Endometrial microvascular endothelial cells (primary cell): Measurements from ENCODE around the gene DDX18. TPM values are rescaled to one million over a fixed set of nuclear protein-coding genes. Genes with fewer than 3 reads are reported as not detected.

Experiments
- in situ Hi-C: cut with HindIII; loops from 2 replicates; pipeline ENCODE4 v1.10.0; 2017; ENCODE audit warnings: low sequenced_read_pairs, low pct_unique_long_range_greater_than_20kb; ENCODE audit errors: inconsistent ontology term
- total RNA-seq: library from RNA; depleted of rRNA; stranded (reverse); fragments of >200 nt; gene quantifications from one replicate; pipeline ENCODE4 v1.2.3, GENCODE V29; 2015; ENCODE audit errors: inconsistent ontology term

The DDX18 gene
- total RNA-seq, 1 donor from 2014 or later: 49.9 TPM

DNA sequence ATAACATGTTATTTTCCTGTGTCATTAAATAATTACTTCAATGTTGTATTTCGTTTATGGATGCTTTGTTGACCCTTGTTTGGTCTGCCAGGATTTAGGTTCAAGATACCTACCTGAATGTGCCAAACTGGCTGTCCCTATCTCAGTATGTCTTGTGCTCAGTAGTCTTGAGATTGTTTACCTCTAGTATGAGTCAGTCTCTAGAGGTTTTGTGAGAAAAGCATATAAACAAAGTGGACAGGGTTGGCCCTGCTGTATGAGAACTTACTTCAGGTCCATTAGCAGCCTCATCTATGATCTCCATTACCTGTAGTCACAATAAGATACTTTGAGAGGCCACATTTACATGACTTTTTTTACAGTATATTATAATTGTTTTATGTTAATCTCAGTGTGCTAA is 17.8 kb downstream of the DDX18 start:
- in situ Hi-C loops: loop anchor here (25.0 kb wide), 1 partner anchor 155 kb away; no protein-coding TSS in a partner anchor

- in situ Hi-C loops: loop anchor here (25.0 kb wide), 1 partner anchor 154 kb away; no protein-coding TSS in a partner anchor
These were observed 18.6 kb downstream of the DDX18 start for GRCh38 chr2:117832905-117833613.

DNA sequence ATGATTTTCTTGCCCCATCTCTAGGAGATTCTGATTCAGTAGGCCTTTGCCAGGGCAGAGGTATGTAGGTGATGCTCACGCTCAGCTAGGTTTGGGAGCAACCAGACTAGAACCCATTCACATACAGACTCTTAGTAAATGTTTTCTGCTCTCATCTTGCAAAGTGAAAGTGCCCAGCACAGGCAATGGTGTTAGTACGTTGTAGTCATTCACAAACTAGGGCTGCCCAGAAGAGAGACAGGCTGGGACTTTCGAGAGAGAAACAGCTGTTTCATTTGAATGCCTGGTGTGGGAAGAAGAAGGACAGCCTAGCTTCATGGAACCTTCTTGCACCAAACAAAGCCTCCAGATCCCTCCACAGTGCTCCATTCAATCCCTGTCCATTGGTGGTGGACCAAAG is 19.4 kb downstream of the DDX18 start:
- in situ Hi-C loops: loop anchor here (25.0 kb wide), 1 partner anchor 153 kb away; no protein-coding TSS in a partner anchor

GRCh38 chr2:117834992-117835391 is 20.5 kb downstream of the DDX18 start:
- in situ Hi-C loops: loop anchor here (25.0 kb wide), 1 partner anchor 152 kb away; no protein-coding TSS in a partner anchor

GRCh38 chr2:117835990-117836760 is 21.7 kb downstream of the DDX18 start:
- in situ Hi-C loops: loop anchor here (25.0 kb wide), 1 partner anchor 151 kb away; no protein-coding TSS in a partner anchor

- in situ Hi-C loops: loop anchor here (25.0 kb wide), 1 partner anchor 142 kb away; no protein-coding TSS in a partner anchor
These were observed 30.8 kb downstream of the DDX18 start for GRCh38 chr2:117845304-117845703.

DNA sequence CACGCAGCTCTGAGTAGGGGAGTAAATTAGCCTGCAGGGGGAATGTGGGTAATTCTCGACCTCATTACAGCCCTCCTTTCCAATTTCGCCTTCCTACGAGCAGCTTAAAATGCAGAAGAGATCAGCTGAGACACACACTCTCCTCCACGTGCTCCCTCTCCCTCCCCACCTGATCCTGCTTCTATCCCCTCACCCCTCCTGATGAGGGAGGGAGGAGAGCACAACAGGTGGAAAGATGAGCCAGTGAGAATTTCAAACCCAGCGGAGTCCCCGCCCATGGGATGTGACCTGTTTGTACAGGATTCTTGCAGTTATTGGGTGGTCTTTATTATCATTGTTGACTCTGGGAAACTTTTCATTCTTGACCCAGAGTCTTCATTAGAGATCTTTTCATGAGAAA is 35.5 kb downstream of the DDX18 start:
- in situ Hi-C loops: no loop called here

DNA sequence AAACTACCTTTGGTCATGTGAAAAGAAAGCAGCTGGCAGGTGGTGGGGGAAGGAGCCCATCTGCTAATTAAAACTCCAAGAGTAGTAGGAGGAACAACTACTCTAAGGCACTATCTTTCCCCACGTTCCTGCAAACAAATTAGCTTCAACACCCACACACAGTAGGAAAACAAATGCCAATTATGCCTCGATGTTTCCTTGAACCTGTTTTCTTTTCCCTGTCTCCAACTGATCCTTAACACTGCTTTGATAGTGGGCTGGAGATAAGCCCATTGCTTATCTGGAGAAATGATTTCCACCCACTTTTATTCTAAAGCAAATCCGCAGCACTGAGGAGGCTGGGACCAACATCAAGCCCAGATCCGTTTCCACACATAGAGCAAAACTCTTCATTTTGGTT is 36.0 kb downstream of the DDX18 start:
- in situ Hi-C loops: no loop called here

DNA sequence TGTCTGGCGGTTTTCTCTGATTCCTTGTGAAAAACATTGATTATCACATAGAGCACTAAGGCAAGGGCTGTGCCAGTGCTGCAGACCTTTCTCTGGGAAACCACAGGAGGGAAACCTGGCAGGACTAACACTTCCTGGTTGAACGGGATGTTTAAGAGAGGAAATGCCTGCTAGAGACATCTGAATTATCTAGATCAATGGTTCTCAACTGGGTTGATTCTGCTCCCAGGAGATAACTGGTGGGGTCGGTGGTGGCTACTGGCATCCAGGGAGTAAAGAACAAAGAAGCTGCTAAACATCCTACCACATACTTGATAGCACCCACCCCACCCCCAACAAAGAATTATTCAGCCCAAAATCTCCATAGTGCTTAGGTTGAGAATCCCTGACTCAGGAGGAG is 37.5 kb downstream of the DDX18 start:
- in situ Hi-C loops: no loop called here

DNA sequence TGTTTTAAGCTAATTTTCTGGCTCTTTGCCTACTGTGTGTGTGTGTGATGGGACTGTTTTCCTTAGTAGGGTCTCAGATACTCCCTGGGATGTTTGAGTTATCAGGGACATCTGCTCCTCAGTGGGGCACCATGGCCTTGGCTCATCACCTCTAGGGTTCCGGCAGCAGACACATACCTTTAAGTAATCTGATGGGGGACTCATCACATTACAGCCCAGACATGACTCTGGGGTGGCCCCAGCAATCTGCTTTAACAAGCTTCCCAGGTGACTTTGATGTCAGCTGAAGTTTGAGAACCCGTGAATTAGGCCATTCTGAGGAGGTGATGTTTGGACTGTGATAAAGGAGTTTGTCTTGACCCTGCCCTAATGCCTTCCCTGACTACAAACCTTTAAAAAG is 38.8 kb downstream of the DDX18 start:
- in situ Hi-C loops: no loop called here

DNA sequence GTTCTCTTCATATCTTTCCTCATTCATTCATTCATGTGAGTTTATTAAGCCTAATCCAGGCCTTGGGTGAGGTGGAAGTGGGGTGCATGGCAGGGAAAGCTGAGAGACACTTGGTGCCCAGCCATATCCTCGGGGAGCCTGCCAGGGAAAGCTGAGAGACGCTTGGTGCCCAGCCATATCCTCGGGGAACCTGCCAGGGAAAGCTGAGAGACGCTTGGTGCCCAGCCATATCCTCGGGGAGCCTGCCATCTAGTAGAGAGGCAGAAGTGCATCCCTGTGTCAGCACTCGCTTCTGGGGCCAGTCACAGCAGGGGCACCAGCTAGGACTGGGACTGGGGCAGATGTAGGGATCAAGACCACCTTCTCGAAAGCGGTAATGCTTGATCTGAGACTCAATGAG is 39.4 kb downstream of the DDX18 start:
- in situ Hi-C loops: no loop called here

DNA sequence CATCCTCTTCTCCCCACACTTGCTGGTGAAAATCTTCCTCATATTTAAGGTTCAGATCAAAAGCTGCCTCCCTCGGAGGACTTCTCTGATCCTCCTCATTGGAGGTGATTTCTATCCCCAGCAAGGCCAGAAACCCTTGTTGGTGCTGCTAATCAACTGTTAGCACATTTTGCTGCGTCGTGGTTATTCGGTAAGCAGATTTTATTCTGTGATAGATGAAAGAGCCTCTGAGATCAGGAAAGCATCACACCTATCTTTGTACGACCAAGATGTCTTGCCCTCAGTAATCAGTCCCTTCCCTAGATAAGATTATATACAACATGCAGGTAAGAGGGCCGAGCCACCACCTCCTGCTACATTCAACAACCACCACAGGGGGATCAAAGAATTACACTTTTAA is 40.1 kb downstream of the DDX18 start:
- in situ Hi-C loops: no loop called here

DNA sequence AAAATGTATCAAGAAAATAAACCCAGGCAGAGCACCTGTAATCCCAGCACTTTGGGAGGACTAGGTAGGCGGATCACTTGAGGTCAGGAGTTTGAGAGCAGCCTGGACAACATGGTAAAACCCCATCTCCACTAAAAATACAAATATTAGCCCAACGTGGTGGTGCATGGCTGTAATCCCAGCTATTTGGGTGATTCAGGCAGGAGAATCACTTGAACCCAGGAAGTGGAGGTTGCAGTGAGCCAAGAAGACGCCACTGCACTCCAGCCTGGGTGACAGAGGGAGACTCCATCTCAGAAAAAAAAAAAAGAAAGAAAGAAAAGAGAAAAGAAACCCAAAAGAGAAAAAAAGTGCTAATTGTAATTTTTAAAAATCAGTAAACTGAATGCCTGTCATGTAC is 41.4 kb downstream of the DDX18 start:
- in situ Hi-C loops: no loop called here

GRCh38 chr2:117856415-117857210 is 42.1 kb downstream of the DDX18 start:
- in situ Hi-C loops: no loop called here

GRCh38 chr2:117858336-117858735 is 43.8 kb downstream of the DDX18 start:
- in situ Hi-C loops: no loop called here

- in situ Hi-C loops: no loop called here
These were observed 44.5 kb downstream of the DDX18 start for GRCh38 chr2:117858892-117859531.

DNA sequence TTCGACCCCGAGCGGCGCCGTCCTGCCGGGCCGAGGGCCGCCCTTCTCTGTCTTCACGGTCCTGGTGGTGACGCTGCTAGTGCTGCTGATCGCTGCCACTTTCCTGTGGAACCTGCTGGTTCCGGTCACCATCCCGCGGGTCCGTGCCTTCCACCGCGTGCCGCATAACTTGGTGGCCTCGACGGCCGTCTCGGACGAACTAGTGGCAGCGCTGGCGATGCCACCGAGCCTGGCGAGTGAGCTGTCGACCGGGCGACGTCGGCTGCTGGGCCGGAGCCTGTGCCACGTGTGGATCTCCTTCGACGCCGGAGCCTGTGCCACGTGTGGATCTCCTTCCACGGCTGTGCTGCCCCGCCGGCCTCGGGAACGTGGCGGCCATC is 45.0 kb downstream of the DDX18 start:
- in situ Hi-C loops: no loop called here

DNA sequence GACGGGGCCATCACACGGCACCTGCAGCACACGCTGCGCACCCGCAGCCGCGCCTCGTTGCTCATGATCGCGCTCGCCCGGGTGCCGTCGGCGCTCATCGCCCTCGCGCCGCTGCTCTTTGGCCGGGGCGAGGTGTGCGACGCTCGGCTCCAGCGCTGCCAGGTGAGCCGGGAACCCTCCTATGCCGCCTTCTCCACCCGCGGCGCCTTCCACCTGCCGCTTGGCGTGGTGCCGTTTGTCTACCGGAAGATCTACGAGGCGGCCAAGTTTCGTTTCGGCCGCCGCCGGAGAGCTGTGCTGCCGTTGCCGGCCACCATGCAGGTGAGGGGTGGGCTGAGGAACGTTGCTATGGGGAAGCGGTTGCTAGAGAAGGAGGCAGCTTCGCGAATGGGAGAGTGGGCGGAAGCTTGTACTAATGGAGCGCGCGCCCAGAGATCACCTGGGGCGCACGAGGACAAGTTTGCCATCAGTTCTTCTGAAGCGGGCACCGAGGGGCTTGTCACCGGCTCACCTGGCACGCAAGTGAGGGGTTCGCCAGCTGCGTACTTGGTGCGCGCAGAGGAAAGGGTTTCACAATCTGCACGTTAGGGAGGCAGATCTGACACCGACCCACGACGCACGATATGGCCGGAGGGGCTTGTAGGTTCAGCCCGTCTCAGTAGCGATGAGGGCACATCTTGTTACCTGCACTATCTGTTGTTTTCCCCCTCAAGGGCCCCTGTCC is 45.6 kb downstream of the DDX18 start:
- in situ Hi-C loops: no loop called here
